Measurements from ENCODE around the gene NENF. TPM values are rescaled to one million over a fixed set of nuclear protein-coding genes. Genes with fewer than 3 reads are reported as not detected.
"Not testable (repeated sequence)": the region's sequence is repeated elsewhere in the genome, so short reads cannot be mapped to it uniquely, and the experiment has no call there.

Gene NENF
- total RNA-seq, 8 experiments from 2014 or later: 23.2 to 73.6 (median 33.0) TPM

DNA sequence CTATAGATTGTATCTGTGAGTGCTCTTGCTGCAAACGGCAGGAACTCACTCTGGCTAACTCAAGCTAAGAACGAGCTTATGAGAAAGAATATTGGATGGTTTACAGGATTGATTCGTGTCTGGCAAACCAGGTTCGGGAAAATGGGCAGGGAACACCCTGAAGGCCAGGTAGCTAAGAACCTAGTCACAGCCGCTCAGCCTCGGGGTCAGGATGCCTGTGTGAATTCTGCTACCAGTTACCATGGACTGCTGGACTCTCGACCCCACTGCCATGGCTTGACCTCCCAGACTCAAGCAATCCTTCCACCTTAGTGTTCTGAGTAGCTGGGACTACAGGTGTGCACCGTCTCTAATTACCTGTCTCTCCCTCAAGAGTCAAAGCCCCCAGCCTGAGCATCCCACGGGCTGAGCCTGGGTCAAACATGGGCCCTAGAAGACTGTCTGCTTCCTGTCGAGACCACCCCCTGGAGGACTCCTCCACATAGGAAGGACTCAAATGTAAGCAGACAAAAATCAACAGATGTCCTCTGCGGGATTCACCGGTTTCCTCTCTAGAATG, 45.8 kb downstream of the NENF start:
- Histone ChIP-seq H3K27ac (no peak overlapping the region), H3K4me3 (no peak overlapping the region), H3K4me1 (replicated peaks in 1 of 2) (peaks cover 2 to 8% of the 10 kb centered on the region in 2 donors)
- in situ Hi-C loops (cut with MboI; ENCODE audit: low pct_unique_long_range_greater_than_20kb in 2 of 9, low sequenced_read_pairs in 9 of 9, unreplicated experiment in 9 of 9): loop anchor here in 5 of 9 experiments (25.0 kb wide), 5 partner anchors 109 to 509 kb away; partner anchors contain the start of genes NSL1 (in 2 of the 5), TATDN3 (in 2 of the 5) and ATF3 (in 1 of the 5)
- 13 to 100% (median 83%) methylated on average over 1 to 10 of the region's 12 CpGs; no CpG with 5 or more reads in 1 of the 10 experiments for WGBS, 10 experiments
- no peak for ATAC-seq (replicated peaks in 6 of 8)

DNA sequence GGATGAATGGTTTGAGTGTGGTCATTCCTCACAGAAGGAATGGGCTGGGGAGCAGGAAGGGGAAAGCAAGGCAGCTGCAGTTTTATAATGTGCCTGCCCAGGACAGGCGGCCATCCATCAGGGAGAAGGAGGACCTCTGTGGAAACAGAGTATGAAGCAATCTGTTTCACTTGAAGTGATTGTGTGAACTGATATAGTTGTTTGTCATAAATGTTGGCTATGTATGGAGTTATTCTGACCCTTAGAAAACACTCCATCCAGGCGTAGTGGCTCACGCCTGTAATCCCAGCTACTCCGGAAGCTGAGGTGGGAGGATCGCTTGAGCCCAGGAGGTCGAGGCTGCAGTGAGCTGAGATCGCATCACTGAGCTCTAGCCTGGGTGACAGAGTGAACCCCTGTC, 46.5 kb downstream of the NENF start:
- ATAC-seq (replicated peaks in 6 of 8): no peak
- peaks cover 2 to 8% of the 10 kb centered on the region in 2 donors for H3K4me1 ChIP-seq (replicated peaks in 1 of 2)
- in situ Hi-C loops (cut with MboI; ENCODE audit: low pct_unique_long_range_greater_than_20kb in 2 of 9, low sequenced_read_pairs in 9 of 9, unreplicated experiment in 9 of 9): loop anchor here in 5 of 9 experiments (25.0 kb wide), 5 partner anchors 108 to 508 kb away; partner anchors contain the start of genes NSL1 (in 2 of the 5), TATDN3 (in 2 of the 5) and ATF3 (in 1 of the 5)
- H3K4me3 ChIP-seq: no peak overlapping the region
- H3K27ac ChIP-seq: no peak overlapping the region
- 20 to 100% (median 80%) methylated on average over 1 to 7 of the region's 7 CpGs; no CpG with 5 or more reads in 3 of the 10 experiments for WGBS, 10 experiments

DNA sequence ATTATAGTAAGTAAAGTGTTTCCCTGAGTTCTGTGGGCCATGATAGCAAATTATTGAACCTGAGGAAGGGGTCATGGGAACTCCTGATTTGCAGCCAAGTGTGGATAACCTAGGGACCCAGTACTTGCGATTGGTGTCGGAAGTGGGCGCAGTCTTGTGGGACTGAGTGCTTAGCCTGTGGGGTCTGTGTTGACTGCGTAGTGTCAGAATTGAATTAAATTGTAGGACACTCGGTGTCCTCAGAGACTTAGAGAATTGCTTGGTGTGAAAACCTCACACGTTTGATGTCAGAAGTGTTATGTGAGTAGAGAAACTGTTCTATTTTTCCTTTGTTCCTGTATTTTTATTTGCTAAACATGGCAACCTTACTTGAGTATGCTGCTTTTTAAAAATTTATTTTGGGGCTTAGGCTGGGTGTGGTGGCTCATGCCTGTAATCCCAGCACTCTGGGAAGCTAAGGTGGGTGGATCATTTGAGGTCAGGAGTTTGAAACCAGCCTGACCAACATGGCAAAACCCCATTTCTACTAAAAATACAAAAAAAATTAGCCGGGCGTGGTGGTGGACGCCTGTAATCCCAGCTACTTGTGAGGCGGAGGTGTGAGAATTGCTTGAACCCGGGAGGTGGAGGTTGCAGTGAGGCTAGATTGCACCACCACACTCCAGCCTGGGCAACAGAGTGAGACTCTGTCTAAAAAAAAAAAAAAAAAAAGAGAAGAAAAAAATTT, 48.2 kb downstream of the NENF start:
- 65 to 95% (median 90%) methylated on average over 4 to 10 of the region's 11 CpGs for WGBS, 10 experiments
- peaks cover 9 to 17% of the 10 kb centered on the region in 2 donors for H3K4me1 ChIP-seq (replicated peaks in 1 of 2)
- in situ Hi-C loops (cut with MboI; ENCODE audit: low pct_unique_long_range_greater_than_20kb in 2 of 9, low sequenced_read_pairs in 9 of 9, unreplicated experiment in 9 of 9): loop anchor here in 5 of 9 experiments (25.0 kb wide), 5 partner anchors 106 to 506 kb away; partner anchors contain the start of genes NSL1 (in 2 of the 5), TATDN3 (in 2 of the 5) and ATF3 (in 1 of the 5)
- ATAC-seq (replicated peaks in 6 of 8); H3K27ac ChIP-seq; H3K4me3 ChIP-seq: not testable (repeated sequence)

DNA sequence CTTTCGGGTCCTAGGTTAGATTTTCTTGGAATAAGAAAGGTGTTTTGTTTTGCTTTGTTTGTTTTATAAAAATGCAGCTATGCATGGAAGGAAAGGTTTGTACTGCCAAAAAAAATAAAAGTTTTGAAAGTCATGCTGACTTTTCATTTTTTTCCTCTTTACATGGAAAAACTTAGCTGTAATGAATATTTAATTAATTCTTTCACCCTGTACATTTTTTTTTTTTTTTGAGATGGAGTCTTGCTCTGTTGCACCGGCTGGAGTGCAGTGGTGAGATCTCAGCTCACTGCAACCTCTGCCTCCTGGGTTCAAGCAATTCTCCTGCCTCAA, 48.7 kb downstream of the NENF start:
- no peak overlapping the region for H3K27ac ChIP-seq
- 0 to 100% (median 76%) methylated on average over 1 to 2 of the region's 2 CpGs for WGBS, 10 experiments
- H3K4me3 ChIP-seq: no peak overlapping the region
- peaks cover 15 to 22% of the 10 kb centered on the region in 2 donors for H3K4me1 ChIP-seq (replicated peaks in 1 of 2)
- in situ Hi-C loops (cut with MboI; ENCODE audit: low pct_unique_long_range_greater_than_20kb in 2 of 9, low sequenced_read_pairs in 9 of 9, unreplicated experiment in 9 of 9): loop anchor here in 5 of 9 experiments (25.0 kb wide), 5 partner anchors 106 to 506 kb away; partner anchors contain the start of genes NSL1 (in 2 of the 5), TATDN3 (in 2 of the 5) and ATF3 (in 1 of the 5)
- no peak for ATAC-seq (replicated peaks in 6 of 8)

DNA sequence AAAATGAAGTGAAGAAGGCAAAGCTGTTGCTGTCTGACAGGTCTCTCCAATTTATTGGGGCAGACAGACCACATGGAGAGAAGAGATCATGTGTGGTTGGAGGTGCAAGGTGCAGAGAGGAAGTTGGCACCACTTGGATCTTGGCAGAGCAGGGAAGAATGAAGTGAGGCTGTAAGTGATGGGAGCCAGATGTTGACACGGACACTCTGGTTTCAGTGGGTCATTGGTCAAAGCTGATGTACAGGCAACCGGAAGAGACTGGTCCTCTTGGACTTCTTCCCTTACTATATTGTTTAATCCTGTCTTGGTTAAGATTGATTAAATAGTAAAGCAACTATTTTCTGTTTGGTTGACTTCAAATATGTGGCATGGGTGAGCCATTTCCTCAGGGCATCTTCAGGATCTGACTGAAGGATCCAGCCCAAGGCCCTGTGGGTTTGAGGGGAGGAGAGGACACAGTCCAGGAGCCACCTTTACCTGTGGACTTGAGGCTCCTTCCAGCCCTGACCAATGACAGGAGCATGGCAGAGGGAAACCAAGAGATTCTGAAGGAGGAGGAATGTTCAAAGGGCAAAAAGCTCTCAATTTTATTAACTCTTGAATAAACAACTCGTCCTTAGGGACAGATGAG, 49.4 kb downstream of the NENF start:
- in situ Hi-C loops (cut with MboI; ENCODE audit: low pct_unique_long_range_greater_than_20kb in 2 of 9, low sequenced_read_pairs in 9 of 9, unreplicated experiment in 9 of 9): loop anchor here in 5 of 9 experiments (25.0 kb wide), 5 partner anchors 105 to 505 kb away; partner anchors contain the start of genes NSL1 (in 2 of the 5), TATDN3 (in 2 of the 5) and ATF3 (in 1 of the 5)
- H3K27ac ChIP-seq: no peak overlapping the region
- WGBS, 10 experiments: 23 to 97% (median 72%) methylated on average over 1 to 3 of the region's 3 CpGs; no CpG with 5 or more reads in 2 of the 10 experiments
- ATAC-seq (replicated peaks in 6 of 8): no peak
- peaks cover 17 to 26% of the 10 kb centered on the region in 2 donors for H3K4me1 ChIP-seq (replicated peaks in 1 of 2)
- no peak overlapping the region for H3K4me3 ChIP-seq

DNA sequence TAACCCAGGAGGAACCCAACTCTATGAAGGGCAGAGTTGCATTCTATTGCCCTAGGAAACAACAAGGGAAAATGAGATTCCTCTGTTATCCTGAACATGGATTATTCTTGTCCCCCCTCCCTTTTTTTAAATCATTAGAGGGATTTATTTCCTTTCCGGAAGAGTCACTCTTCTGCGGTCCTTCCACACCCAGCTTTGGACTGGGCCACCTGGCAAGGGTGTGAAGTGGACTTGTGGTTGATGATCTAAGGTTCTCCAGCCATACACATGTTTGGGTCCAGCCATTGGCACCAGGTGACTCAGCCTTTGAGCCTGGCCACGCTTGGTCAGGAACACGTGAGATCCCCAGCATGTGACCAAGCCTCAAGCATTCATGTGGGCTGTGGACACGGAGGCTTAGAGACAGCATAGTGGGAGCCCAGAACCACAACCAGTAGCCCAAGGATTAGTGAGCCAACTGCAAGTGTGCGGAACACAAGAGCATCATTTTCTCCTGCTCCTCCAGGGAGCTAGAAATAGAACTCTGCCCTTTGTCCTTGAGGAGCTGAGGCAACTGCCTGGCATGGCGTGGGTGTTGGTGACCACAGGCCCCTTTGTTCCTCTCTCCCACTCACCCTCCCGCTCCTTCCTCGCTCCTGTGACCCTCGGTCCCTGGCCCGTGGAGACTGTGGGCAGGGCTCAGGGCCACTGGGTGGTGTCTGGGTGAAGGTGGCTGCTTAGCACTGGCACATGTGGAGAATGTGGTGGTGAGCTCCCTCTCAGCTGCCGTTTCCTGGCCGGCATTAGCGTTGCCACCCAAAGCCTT, 50.1 kb downstream of the NENF start:
- in situ Hi-C loops (cut with MboI; ENCODE audit: low pct_unique_long_range_greater_than_20kb in 2 of 9, low sequenced_read_pairs in 9 of 9, unreplicated experiment in 9 of 9): loop anchor here in 5 of 9 experiments (25.0 kb wide), 5 partner anchors 104 to 504 kb away; partner anchors contain the start of genes NSL1 (in 2 of the 5), TATDN3 (in 2 of the 5) and ATF3 (in 1 of the 5)
- no peak overlapping the region for H3K4me3 ChIP-seq
- WGBS, 10 experiments: 60 to 100% (median 87%) methylated on average over 1 to 11 of the region's 14 CpGs; no CpG with 5 or more reads in 3 of the 10 experiments
- no peak overlapping the region for H3K27ac ChIP-seq
- ATAC-seq (replicated peaks in 6 of 8): no peak
- peaks cover 23 to 33% of the 10 kb centered on the region in 2 donors for H3K4me1 ChIP-seq (replicated peaks in 1 of 2)

DNA sequence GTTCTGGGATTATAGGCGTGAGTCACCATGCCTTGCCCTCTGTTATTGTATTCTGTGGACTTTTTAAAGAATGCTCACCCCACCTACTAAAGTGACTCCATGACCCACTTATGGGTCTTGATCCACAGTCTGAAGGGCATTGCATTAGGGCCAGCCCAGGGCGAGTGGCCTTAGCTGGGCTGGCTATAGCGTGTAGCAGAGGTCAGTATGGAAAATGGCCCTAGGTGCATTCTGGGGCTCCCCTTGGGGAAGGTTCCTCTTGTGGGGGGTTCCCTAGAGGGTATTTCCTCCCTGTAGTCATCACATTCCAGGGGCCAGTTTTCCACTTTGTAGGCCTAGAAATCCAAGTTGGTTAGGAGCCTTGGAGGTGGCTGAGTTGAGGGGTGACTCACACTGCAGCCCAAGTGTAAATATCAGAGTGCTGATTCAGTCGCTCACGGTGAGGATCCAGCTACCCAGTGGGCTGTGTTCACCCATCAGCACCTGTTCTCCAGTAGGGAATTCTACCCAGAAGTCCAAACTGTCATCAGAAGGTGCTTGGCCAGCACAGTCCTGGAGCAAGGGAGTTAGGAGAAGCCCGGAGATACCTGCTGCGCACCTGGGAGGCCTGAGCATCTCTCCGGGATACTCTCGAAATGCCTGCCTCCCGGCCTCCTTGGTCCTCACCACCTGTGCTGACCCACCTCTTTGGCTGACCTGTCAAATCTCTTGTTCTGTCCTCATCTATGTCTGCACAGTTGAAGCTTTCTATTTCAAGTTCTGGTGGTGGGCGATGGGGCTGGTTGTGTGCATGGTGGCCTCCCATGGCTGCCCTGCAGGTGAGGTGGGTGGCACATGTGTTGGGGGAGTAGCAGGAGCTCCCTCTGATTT, 52.2 kb downstream of the NENF start:
- Histone ChIP-seq H3K4me1 (replicated peaks in 1 of 2) (peaks cover 36 to 46% of the 10 kb centered on the region in 2 donors), H3K4me3 (no peak overlapping the region), H3K27ac (peak overlapping the region in 1 of 2 donors; percentile 76)
- no peak for ATAC-seq (replicated peaks in 6 of 8)
- in situ Hi-C loops (cut with MboI; ENCODE audit: low pct_unique_long_range_greater_than_20kb in 2 of 9, low sequenced_read_pairs in 9 of 9, unreplicated experiment in 9 of 9): loop anchor here in 5 of 9 experiments (25.0 kb wide), 5 partner anchors 102 to 502 kb away; partner anchors contain the start of genes NSL1 (in 2 of the 5), TATDN3 (in 2 of the 5) and ATF3 (in 1 of the 5)
- WGBS, 10 experiments: 24 to 100% (median 96%) methylated on average over 1 to 9 of the region's 11 CpGs; no CpG with 5 or more reads in 1 of the 10 experiments

DNA sequence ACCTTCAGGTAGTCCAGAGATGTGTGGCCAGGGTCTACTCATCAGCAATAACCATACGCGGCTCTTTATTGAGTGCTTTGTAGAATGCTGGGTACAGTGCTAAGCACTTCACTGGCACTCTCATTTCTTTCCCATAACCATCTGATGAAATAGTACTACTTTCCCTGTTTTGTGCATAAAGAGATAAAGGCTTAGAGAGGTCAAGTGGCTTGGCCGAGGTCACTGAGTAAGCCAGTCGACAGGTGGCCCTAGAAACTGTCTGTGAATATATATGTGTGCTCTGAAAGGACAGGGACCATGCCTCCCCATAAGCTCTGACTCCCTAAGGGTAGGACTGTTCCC, 52.8 kb downstream of the NENF start:
- Histone ChIP-seq H3K4me1 (replicated peaks in 1 of 2) (peaks cover 35 to 47% of the 10 kb centered on the region in 2 donors), H3K4me3 (no peak overlapping the region), H3K27ac (peak overlapping the region; percentile 11 to 76)
- WGBS, 10 experiments: 60 to 96% (median 81%) methylated on average over 1 to 4 of the region's 4 CpGs; no CpG with 5 or more reads in 6 of the 10 experiments
- in situ Hi-C loops (cut with MboI; ENCODE audit: low pct_unique_long_range_greater_than_20kb in 2 of 9, low sequenced_read_pairs in 9 of 9, unreplicated experiment in 9 of 9): loop anchor here in 5 of 9 experiments (25.0 kb wide), 5 partner anchors 102 to 502 kb away; partner anchors contain the start of genes NSL1 (in 2 of the 5), TATDN3 (in 2 of the 5) and ATF3 (in 1 of the 5)
- peak in 3 of 8 experiments; percentile 0 to 1 (median 0) for ATAC-seq (replicated peaks in 6 of 8)

DNA sequence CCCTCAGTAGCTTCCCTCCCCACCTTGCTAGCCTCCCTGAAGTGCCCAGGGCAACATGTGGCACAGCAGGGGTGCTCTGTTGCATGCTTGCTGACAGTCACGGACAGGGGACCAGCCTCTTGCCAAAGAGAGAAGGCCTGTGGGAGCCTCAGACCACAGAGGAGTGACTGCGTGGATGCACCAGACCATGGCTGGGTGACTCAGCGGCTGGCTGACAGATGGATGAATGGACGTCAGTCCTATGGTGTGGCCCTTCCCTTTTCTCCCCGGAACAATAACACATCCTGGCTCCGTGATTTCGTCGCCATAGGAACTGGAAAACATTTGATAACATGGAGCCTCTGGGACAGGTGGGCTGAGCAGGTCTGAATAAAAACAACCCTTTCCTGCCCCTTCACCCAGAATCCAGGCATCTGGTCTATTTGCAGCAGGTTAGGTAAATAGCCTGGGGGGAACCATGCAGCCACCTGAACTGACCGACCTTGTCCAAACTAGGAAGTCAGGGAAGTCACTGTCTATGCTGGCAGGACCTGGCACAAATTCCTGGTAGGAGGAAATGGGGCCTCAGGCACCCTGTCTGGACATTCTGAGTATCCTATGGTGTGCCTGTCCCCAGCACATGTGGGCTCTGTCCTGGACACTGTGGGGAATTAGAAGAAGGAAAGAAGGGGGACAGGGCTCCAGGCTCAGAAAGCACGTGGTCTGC, 53.3 kb downstream of the NENF start:
- in situ Hi-C loops (cut with MboI; ENCODE audit: low pct_unique_long_range_greater_than_20kb in 2 of 9, low sequenced_read_pairs in 9 of 9, unreplicated experiment in 9 of 9): loop anchor here in 5 of 9 experiments (25.0 kb wide), 5 partner anchors 101 to 501 kb away; partner anchors contain the start of genes NSL1 (in 2 of the 5), TATDN3 (in 2 of the 5) and ATF3 (in 1 of the 5)
- peak overlapping the region; percentile 11 to 76 for H3K27ac ChIP-seq
- peak; percentile 74 to 91 (median 84) for ATAC-seq (replicated peaks in 6 of 8)
- peaks cover 35 to 47% of the 10 kb centered on the region in 2 donors for H3K4me1 ChIP-seq (replicated peaks in 1 of 2)
- WGBS, 10 experiments: 0 to 100% (median 45%) methylated on average over 1 to 7 of the region's 10 CpGs; no CpG with 5 or more reads in 2 of the 10 experiments
- no peak overlapping the region for H3K4me3 ChIP-seq

DNA sequence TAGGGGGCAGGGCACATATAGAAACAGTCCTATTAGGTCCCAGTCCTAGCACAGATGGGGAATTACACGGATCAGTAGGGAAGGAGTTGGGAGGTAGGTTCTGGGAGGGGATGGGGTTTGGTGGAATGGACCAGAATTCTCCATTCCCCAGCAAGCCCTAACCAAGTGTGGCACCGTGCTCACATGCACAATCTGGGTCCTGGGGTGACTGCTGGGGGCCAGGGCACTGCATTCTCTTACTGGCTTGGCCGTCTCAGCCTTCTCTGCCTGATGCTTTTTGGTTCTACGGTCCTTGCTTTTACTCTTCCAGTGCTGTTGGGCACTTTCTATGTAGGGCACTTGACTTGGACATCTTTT, 53.9 kb downstream of the NENF start:
- no peak for ATAC-seq (replicated peaks in 6 of 8)
- Histone ChIP-seq H3K27ac (peak overlapping the region in 1 of 2 donors; percentile 76), H3K4me1 (replicated peaks in 1 of 2) (peaks cover 35 to 47% of the 10 kb centered on the region in 2 donors), H3K4me3 (no peak overlapping the region)
- in situ Hi-C loops (cut with MboI; ENCODE audit: low pct_unique_long_range_greater_than_20kb in 2 of 9, low sequenced_read_pairs in 9 of 9, unreplicated experiment in 9 of 9): loop anchor here in 5 of 9 experiments (25.0 kb wide), 5 partner anchors 101 to 501 kb away; partner anchors contain the start of genes NSL1 (in 2 of the 5), TATDN3 (in 2 of the 5) and ATF3 (in 1 of the 5)
- WGBS, 10 experiments: 68 to 100% (median 87%) methylated on average over 1 to 4 of the region's 4 CpGs; no CpG with 5 or more reads in 2 of the 10 experiments
